Measurements from ENCODE around the gene SELENOV.

Gene SELENOV

GRCh38 chr19:39508629-39509028, 6.3 kb upstream of the SELENOV start:
- no peak overlapping the region for H3K4ac ChIP-seq (ENCODE audit: low read depth in 1 of 2, low read length in 2 of 2)
- peaks cover 50 to 71% of the 10 kb centered on the region in 2 experiments for H3K27me3 ChIP-seq (ENCODE audit: control insufficient read depth in 1 of 2, insufficient read depth in 1 of 2, low read length in 2 of 2)
- no peak for DNase-seq
- H3K4me3 ChIP-seq (ENCODE audit: insufficient read depth in 1 of 2, low read depth in 1 of 2, low read length in 2 of 2): no peak overlapping the region
- H2BK15ac ChIP-seq (ENCODE audit: low read depth, poor library complexity, severe bottlenecking): no peak overlapping the region
- H3K79me1 ChIP-seq (replicated peaks; ENCODE audit: low read length, poor library complexity, severe bottlenecking): no peaks in the 10 kb centered on the region
- no peak overlapping the region for H2BK5ac ChIP-seq (ENCODE audit: low read depth, low read length, poor library complexity, severe bottlenecking)
- no peak overlapping the region for H2AK5ac ChIP-seq (ENCODE audit: low read length, severe bottlenecking)
- H3K36me3 ChIP-seq (ENCODE audit: control insufficient read depth in 1 of 2, insufficient read depth in 2 of 2, low read depth in 1 of 2, low read length in 2 of 2): no peaks in the 10 kb centered on the region
- peaks cover 10% of the 10 kb centered on the region for H3K4me1 ChIP-seq (ENCODE audit: control insufficient read depth, insufficient read depth, low read depth, low read length)
- H3K18ac ChIP-seq (ENCODE audit: low read depth in 1 of 2, low read length in 2 of 2): no peak overlapping the region
- no peak overlapping the region for H3K4me2 ChIP-seq (ENCODE audit: low read length, poor library complexity, severe bottlenecking)
- H3K27ac ChIP-seq (ENCODE audit: low read length, poor library complexity, severe bottlenecking): no peak overlapping the region
- H3K9ac ChIP-seq (ENCODE audit: low read length): no peak overlapping the region
- H3K23ac ChIP-seq (ENCODE audit: low read length in 2 of 2): no peak overlapping the region
- H2BK12ac ChIP-seq (ENCODE audit: low read length in 2 of 2): no peak overlapping the region
- H3K9me3 ChIP-seq (ENCODE audit: control insufficient read depth, low read length): no peaks in the 10 kb centered on the region
- no peak overlapping the region for H3K14ac ChIP-seq (ENCODE audit: low read length in 2 of 2)
- 93% methylated on average over 9 of the region's 9 CpGs for WGBS
- no peak overlapping the region for H4K8ac ChIP-seq (ENCODE audit: low read length)
- H2AFZ ChIP-seq (ENCODE audit: low read depth, low read length): no peak overlapping the region
- H4K91ac ChIP-seq (ENCODE audit: low read length): no peak overlapping the region
- no peak overlapping the region for H2BK120ac ChIP-seq (ENCODE audit: low read depth, low read length)

- Histone ChIP-seq H4K91ac (ENCODE audit: low read length) (no peak overlapping the region), H3K27ac (ENCODE audit: low read length, poor library complexity, severe bottlenecking) (no peak overlapping the region), H2AK5ac (ENCODE audit: low read length, severe bottlenecking) (no peak overlapping the region), H4K8ac (ENCODE audit: low read length) (no peak overlapping the region), H3K4me1 (ENCODE audit: control insufficient read depth, insufficient read depth, low read depth, low read length) (peaks cover 10% of the 10 kb centered on the region), H3K4ac (ENCODE audit: low read depth in 1 of 2, low read length in 2 of 2) (no peak overlapping the region), H2BK120ac (ENCODE audit: low read depth, low read length) (no peak overlapping the region), H3K9me3 (ENCODE audit: control insufficient read depth, low read length) (no peaks in the 10 kb centered on the region), H2BK12ac (ENCODE audit: low read length in 2 of 2) (no peak overlapping the region), H2BK15ac (ENCODE audit: low read depth, poor library complexity, severe bottlenecking) (no peak overlapping the region), H3K79me1 (replicated peaks; ENCODE audit: low read length, poor library complexity, severe bottlenecking) (no peaks in the 10 kb centered on the region), H3K23ac (ENCODE audit: low read length in 2 of 2) (no peak overlapping the region), H3K18ac (ENCODE audit: low read depth in 1 of 2, low read length in 2 of 2) (no peak overlapping the region), H3K4me2 (ENCODE audit: low read length, poor library complexity, severe bottlenecking) (no peak overlapping the region), H2BK5ac (ENCODE audit: low read depth, low read length, poor library complexity, severe bottlenecking) (no peak overlapping the region), H3K14ac (ENCODE audit: low read length in 2 of 2) (no peak overlapping the region), H3K36me3 (ENCODE audit: control insufficient read depth in 1 of 2, insufficient read depth in 2 of 2, low read depth in 1 of 2, low read length in 2 of 2) (no peaks in the 10 kb centered on the region), H3K27me3 (ENCODE audit: control insufficient read depth in 1 of 2, insufficient read depth in 1 of 2, low read length in 2 of 2) (peaks cover 51 to 71% of the 10 kb centered on the region in 2 experiments), H2AFZ (ENCODE audit: low read depth, low read length) (no peak overlapping the region), H3K9ac (ENCODE audit: low read length) (no peak overlapping the region), H3K4me3 (ENCODE audit: insufficient read depth in 1 of 2, low read depth in 1 of 2, low read length in 2 of 2) (no peak overlapping the region)
- no peak for DNase-seq
- WGBS: 67% methylated on average over 1 of the region's 2 CpGs
Measured at GRCh38 chr19:39509233-39509632, 5.7 kb upstream of the SELENOV start.

- Histone ChIP-seq H3K18ac (ENCODE audit: low read depth in 1 of 2, low read length in 2 of 2) (no peak overlapping the region), H2AK5ac (ENCODE audit: low read length, severe bottlenecking) (no peak overlapping the region), H4K8ac (ENCODE audit: low read length) (no peak overlapping the region), H2BK120ac (ENCODE audit: low read depth, low read length) (no peak overlapping the region), H2BK5ac (ENCODE audit: low read depth, low read length, poor library complexity, severe bottlenecking) (no peak overlapping the region), H3K9ac (ENCODE audit: low read length) (no peak overlapping the region), H3K79me1 (replicated peaks; ENCODE audit: low read length, poor library complexity, severe bottlenecking) (no peaks in the 10 kb centered on the region), H3K27ac (ENCODE audit: low read length, poor library complexity, severe bottlenecking) (no peak overlapping the region), H3K4me2 (ENCODE audit: low read length, poor library complexity, severe bottlenecking) (no peak overlapping the region), H2AFZ (ENCODE audit: low read depth, low read length) (no peak overlapping the region), H2BK12ac (ENCODE audit: low read length in 2 of 2) (no peak overlapping the region), H2BK15ac (ENCODE audit: low read depth, poor library complexity, severe bottlenecking) (no peak overlapping the region), H3K36me3 (ENCODE audit: control insufficient read depth in 1 of 2, insufficient read depth in 2 of 2, low read depth in 1 of 2, low read length in 2 of 2) (no peaks in the 10 kb centered on the region), H3K4me1 (ENCODE audit: control insufficient read depth, insufficient read depth, low read depth, low read length) (peaks cover 13% of the 10 kb centered on the region), H3K9me3 (ENCODE audit: control insufficient read depth, low read length) (no peaks in the 10 kb centered on the region), H4K91ac (ENCODE audit: low read length) (no peak overlapping the region), H3K27me3 (ENCODE audit: control insufficient read depth in 1 of 2, insufficient read depth in 1 of 2, low read length in 2 of 2) (peaks cover 61 to 70% of the 10 kb centered on the region in 2 experiments), H3K23ac (ENCODE audit: low read length in 2 of 2) (no peak overlapping the region), H3K14ac (ENCODE audit: low read length in 2 of 2) (no peak overlapping the region), H3K4me3 (ENCODE audit: insufficient read depth in 1 of 2, low read depth in 1 of 2, low read length in 2 of 2) (no peak overlapping the region), H3K4ac (ENCODE audit: low read depth in 1 of 2, low read length in 2 of 2) (no peak overlapping the region)
- WGBS: 33% methylated on average over 1 of the region's 2 CpGs
- DNase-seq: no peak
Measured at GRCh38 chr19:39512988-39513387, 2.0 kb upstream of the SELENOV start.

GRCh38 chr19:39515551-39516191, 732 bp downstream of the SELENOV start:
- no peak overlapping the region for H2BK120ac ChIP-seq (ENCODE audit: low read depth, low read length)
- H3K18ac ChIP-seq (ENCODE audit: low read depth in 1 of 2, low read length in 2 of 2): no peak overlapping the region
- no peak overlapping the region for H3K4ac ChIP-seq (ENCODE audit: low read depth in 1 of 2, low read length in 2 of 2)
- H3K27me3 ChIP-seq (ENCODE audit: control insufficient read depth in 1 of 2, insufficient read depth in 1 of 2, low read length in 2 of 2): peaks cover 61 to 66% of the 10 kb centered on the region in 2 experiments
- H2AFZ ChIP-seq (ENCODE audit: low read depth, low read length): no peak overlapping the region
- no peak overlapping the region for H2AK5ac ChIP-seq (ENCODE audit: low read length, severe bottlenecking)
- H2BK12ac ChIP-seq (ENCODE audit: low read length in 2 of 2): no peak overlapping the region
- H3K79me1 ChIP-seq (replicated peaks; ENCODE audit: low read length, poor library complexity, severe bottlenecking): no peaks in the 10 kb centered on the region
- DNase-seq: no peak
- no peak overlapping the region for H2BK15ac ChIP-seq (ENCODE audit: low read depth, poor library complexity, severe bottlenecking)
- H4K91ac ChIP-seq (ENCODE audit: low read length): no peak overlapping the region
- no peaks in the 10 kb centered on the region for H3K9me3 ChIP-seq (ENCODE audit: control insufficient read depth, low read length)
- H2BK5ac ChIP-seq (ENCODE audit: low read depth, low read length, poor library complexity, severe bottlenecking): no peak overlapping the region
- H3K4me1 ChIP-seq (ENCODE audit: control insufficient read depth, insufficient read depth, low read depth, low read length): peaks cover 13% of the 10 kb centered on the region
- no peak overlapping the region for H3K14ac ChIP-seq (ENCODE audit: low read length in 2 of 2)
- peak overlapping the region; percentile 15 for H3K9ac ChIP-seq (ENCODE audit: low read length)
- no peaks in the 10 kb centered on the region for H3K36me3 ChIP-seq (ENCODE audit: control insufficient read depth in 1 of 2, insufficient read depth in 2 of 2, low read depth in 1 of 2, low read length in 2 of 2)
- H4K8ac ChIP-seq (ENCODE audit: low read length): no peak overlapping the region
- 3% methylated on average over 36 of the region's 44 CpGs for WGBS
- no peak overlapping the region for H3K27ac ChIP-seq (ENCODE audit: low read length, poor library complexity, severe bottlenecking)
- H3K4me3 ChIP-seq (ENCODE audit: insufficient read depth in 1 of 2, low read depth in 1 of 2, low read length in 2 of 2): peak overlapping the region in 1 of 2 experiments; percentile 60
- H3K23ac ChIP-seq (ENCODE audit: low read length in 2 of 2): peak overlapping the region in 1 of 2 experiments; percentile 1
- peak overlapping the region; percentile 39 for H3K4me2 ChIP-seq (ENCODE audit: low read length, poor library complexity, severe bottlenecking)
